HCT116 (cell line): ENCODE results near the gene TMUB1.

Experiments used
- CBX3 ChIP-seq: IDR thresholded peaks from 2 replicates; pipeline ENCODE4 v1.6.1; 2012; ENCODE audit warnings: low read depth
- CEBPB ChIP-seq: IDR thresholded peaks from 2 replicates; pipeline ENCODE4 v1.6.1; 2012; ENCODE audit warnings: low read depth
- EZH2 ChIP-seq: fragments of 200-600 bp; sonication (generic); IDR thresholded peaks from 2 replicates; pipeline ENCODE4 v1.6.1; 2017; ENCODE audit warnings: antibody characterized with exemption, mixed run types
- EZH2phosphoT487 ChIP-seq: fragments of 200-600 bp; IDR thresholded peaks from 2 replicates; pipeline ENCODE4 v1.6.1; 2018; ENCODE audit warnings: antibody characterized with exemption, borderline replicate concordance
- POLR2AphosphoS5 ChIP-seq: IDR thresholded peaks from 2 replicates; pipeline ENCODE4 v1.6.1; 2011; ENCODE audit warnings: mild to moderate bottlenecking, low read depth, low read length, moderate library complexity
- REST ChIP-seq: IDR thresholded peaks from 2 replicates; pipeline ENCODE4 v1.6.1; 2012; ENCODE audit warnings: low read depth
- SRF ChIP-seq: IDR thresholded peaks from 2 replicates; pipeline ENCODE4 v1.6.1; 2012; ENCODE audit warnings: low read depth
- TF ChIP-seq, protein P1 (sequence below), 3 experiments: fragments of 200-600 bp in 1 of 3; sonication (generic) in 1 of 3; IDR thresholded peaks in 2 of 3; conservative IDR thresholded peaks in 1 of 3; 2 replicates each; pipeline ENCODE4 v1.5.1; 2012 to 2017; ENCODE audit warnings: low read depth in 2 of 3, low read length in 2 of 3, antibody characterized with exemption in 1 of 3, borderline replicate concordance in 1 of 3, control low read depth in 1 of 3, mild to moderate bottlenecking in 1 of 3, mixed read lengths in 1 of 3, mixed run types in 1 of 3, moderate library complexity in 1 of 3; ENCODE audit not compliant: insufficient read depth in 1 of 3

DNA sequence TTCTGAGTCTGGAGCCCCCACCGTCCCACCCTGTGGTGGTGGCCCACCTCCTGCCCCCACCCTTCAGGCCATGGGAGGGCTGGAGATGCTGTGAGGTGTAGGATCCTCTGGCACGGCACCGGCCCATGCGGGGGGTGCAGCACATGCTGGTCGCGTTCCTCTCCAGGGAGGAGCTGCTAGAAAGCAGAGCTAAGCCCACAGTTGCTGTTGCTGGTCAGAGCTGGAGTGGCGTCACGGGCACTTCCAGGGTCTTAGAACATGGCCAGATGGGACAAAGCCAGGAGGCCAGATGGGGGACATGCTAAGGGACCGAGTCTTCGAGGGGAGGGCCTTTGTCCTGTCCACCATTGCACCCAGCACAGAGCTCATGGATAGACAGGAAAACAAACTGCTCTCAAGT, 24.6 kb upstream of the TMUB1 start:
- TF ChIP-seq, protein P1, sequence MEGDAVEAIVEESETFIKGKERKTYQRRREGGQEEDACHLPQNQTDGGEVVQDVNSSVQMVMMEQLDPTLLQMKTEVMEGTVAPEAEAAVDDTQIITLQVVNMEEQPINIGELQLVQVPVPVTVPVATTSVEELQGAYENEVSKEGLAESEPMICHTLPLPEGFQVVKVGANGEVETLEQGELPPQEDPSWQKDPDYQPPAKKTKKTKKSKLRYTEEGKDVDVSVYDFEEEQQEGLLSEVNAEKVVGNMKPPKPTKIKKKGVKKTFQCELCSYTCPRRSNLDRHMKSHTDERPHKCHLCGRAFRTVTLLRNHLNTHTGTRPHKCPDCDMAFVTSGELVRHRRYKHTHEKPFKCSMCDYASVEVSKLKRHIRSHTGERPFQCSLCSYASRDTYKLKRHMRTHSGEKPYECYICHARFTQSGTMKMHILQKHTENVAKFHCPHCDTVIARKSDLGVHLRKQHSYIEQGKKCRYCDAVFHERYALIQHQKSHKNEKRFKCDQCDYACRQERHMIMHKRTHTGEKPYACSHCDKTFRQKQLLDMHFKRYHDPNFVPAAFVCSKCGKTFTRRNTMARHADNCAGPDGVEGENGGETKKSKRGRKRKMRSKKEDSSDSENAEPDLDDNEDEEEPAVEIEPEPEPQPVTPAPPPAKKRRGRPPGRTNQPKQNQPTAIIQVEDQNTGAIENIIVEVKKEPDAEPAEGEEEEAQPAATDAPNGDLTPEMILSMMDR (IDR thresholded peaks at IDR 0.05 in 2 of 3, conservative IDR thresholded peaks at IDR 0.05 in 1 of 3; ENCODE audit: borderline replicate concordance in 1 of 3, insufficient read depth in 1 of 3, low read depth in 2 of 3, low read length in 2 of 3), result no peak
- no peak for TF ChIP-seq CBX3
- TF ChIP-seq EZH2, result no peak
- TF ChIP-seq POLR2AphosphoS5, result no peak
- TF ChIP-seq EZH2phosphoT487, result no peak
- TF ChIP-seq REST, result no peak
- TF ChIP-seq CEBPB, result no peak
- TF ChIP-seq SRF, result no peak
